Neural cell (in vitro differentiated cells): Measurements from ENCODE around the gene CREB3L2. TPM values are rescaled to one million over a fixed set of nuclear protein-coding genes. Genes with fewer than 3 reads are reported as not detected.

Experiments used
- H2AFZ ChIP-seq: fragments of 200-600, 300-800 bp; sonication (generic), shearing (Covaris generic); 2 replicates; pipeline ENCODE4 v1.6.0; 2014; ENCODE audit warnings: low read depth, mild to moderate bottlenecking, antibody characterized with exemption, low read length, moderate library complexity
- H3F3A ChIP-seq: fragments of 200-600 bp; shearing (Covaris generic); 2 replicates; pipeline ENCODE4 v1.6.1; 2016; ENCODE audit warnings: mild to moderate bottlenecking, moderate library complexity, mixed read lengths, antibody characterized with exemption, low read length; ENCODE audit not compliant: insufficient read depth, poor library complexity, severe bottlenecking
- H3K27ac ChIP-seq: fragments of 200-600, 300-800 bp; sonication (generic), shearing (Covaris generic); 2 replicates; pipeline ENCODE4 v1.5.1; 2014; ENCODE audit warnings: mild to moderate bottlenecking, low read length, moderate library complexity
- H3K27me3 ChIP-seq: fragments of 300-800, 200-600 bp; sonication (generic), shearing (Covaris generic); 2 replicates; pipeline ENCODE4 v1.6.0; 2014; ENCODE audit warnings: mild to moderate bottlenecking, low read depth, low read length, moderate library complexity; ENCODE audit not compliant: insufficient read depth
- H3K36me3 ChIP-seq: fragments of 300-800, 200-600 bp; sonication (generic), shearing (Covaris generic); 2 replicates; pipeline ENCODE4 v1.5.1; 2014; ENCODE audit warnings: mild to moderate bottlenecking, antibody characterized with exemption, low read length, moderate library complexity; ENCODE audit not compliant: insufficient read depth
- H3K4me2 ChIP-seq: fragments of 300-800, 200-600 bp; sonication (generic), shearing (Covaris generic); 2 replicates; pipeline ENCODE4 v1.6.0; 2014; ENCODE audit warnings: mild to moderate bottlenecking, low read length
- H3K4me3 ChIP-seq: fragments of 300-800, 200-600 bp; sonication (generic), shearing (Covaris generic); 2 replicates; pipeline ENCODE4 v1.5.1; 2014; ENCODE audit warnings: mild to moderate bottlenecking, low read length, moderate library complexity
- H3K79me2 ChIP-seq: fragments of 200-600 bp; shearing (Covaris generic); replicated peaks from 2 replicates; pipeline ENCODE4 v1.6.0; 2014; ENCODE audit warnings: mild to moderate bottlenecking, low read length, moderate library complexity; ENCODE audit not compliant: insufficient read depth
- H3K9ac ChIP-seq: fragments of 300-800, 200-600 bp; sonication (generic), shearing (Covaris generic); 2 replicates; pipeline ENCODE4 v1.6.1; 2016; ENCODE audit warnings: mild to moderate bottlenecking, low read length, mixed read lengths
- H3K9me2 ChIP-seq: fragments of 200-600 bp; shearing (Covaris generic); 2 replicates; pipeline ENCODE4 v1.6.1; 2016; ENCODE audit warnings: mild to moderate bottlenecking, low read length, mixed read lengths; ENCODE audit not compliant: insufficient read depth
- H3K9me3 ChIP-seq: fragments of 200-600, 300-800 bp; sonication (generic), shearing (Covaris generic); 2 replicates; pipeline ENCODE4 v1.6.1; 2016; ENCODE audit warnings: mild to moderate bottlenecking, mixed run types, low read length, moderate library complexity, mixed read lengths
- H4K20me1 ChIP-seq: fragments of 200-600 bp; shearing (Covaris generic); 2 replicates; pipeline ENCODE4 v1.6.1; 2016; ENCODE audit warnings: mild to moderate bottlenecking, mixed run types; ENCODE audit not compliant: insufficient read depth
- CTCF ChIP-seq: fragments of 450-650 bp; IDR thresholded peaks from 2 replicates; pipeline ENCODE4 v1.5.1; 2014; ENCODE audit warnings: antibody characterized with exemption, mild to moderate bottlenecking, moderate library complexity; ENCODE audit not compliant: poor library complexity, severe bottlenecking
- EP300 ChIP-seq: fragments of 450-650 bp; conservative IDR thresholded peaks from 2 replicates; pipeline ENCODE4 v1.6.1; 2014; ENCODE audit warnings: antibody characterized with exemption, mild to moderate bottlenecking, moderate library complexity; ENCODE audit not compliant: poor library complexity, severe bottlenecking
- EZH2 ChIP-seq: fragments of 200-600, 300-800 bp; shearing (Covaris generic), sonication (generic); IDR thresholded peaks from 2 replicates; pipeline ENCODE4 v1.6.1; 2014; ENCODE audit warnings: antibody characterized with exemption, low read length, borderline replicate concordance, mild to moderate bottlenecking; ENCODE audit not compliant: insufficient read depth, poor library complexity, severe bottlenecking
- MXI1 ChIP-seq: fragments of 450-650 bp; conservative IDR thresholded peaks from 2 replicates; pipeline ENCODE4 v1.6.1; 2014; ENCODE audit warnings: antibody characterized with exemption, mild to moderate bottlenecking; ENCODE audit not compliant: poor library complexity, severe bottlenecking
- POLR2AphosphoS5 ChIP-seq: IDR thresholded peaks from 2 replicates; pipeline ENCODE4 v1.6.1; 2012
- RAD21 ChIP-seq: fragments of 450-650 bp; conservative IDR thresholded peaks from 2 replicates; pipeline ENCODE4 v1.6.1; 2014; ENCODE audit warnings: antibody characterized with exemption, mild to moderate bottlenecking, moderate library complexity
- REST ChIP-seq: IDR thresholded peaks from 2 replicates; pipeline ENCODE4 v1.6.1; 2012; ENCODE audit warnings: borderline replicate concordance
- SMC3 ChIP-seq: fragments of 450-650 bp; conservative IDR thresholded peaks from 2 replicates; pipeline ENCODE4 v1.6.1; 2014; ENCODE audit warnings: antibody characterized with exemption, mild to moderate bottlenecking, moderate library complexity; ENCODE audit not compliant: poor library complexity
- TAF1 ChIP-seq: IDR thresholded peaks from 2 replicates; pipeline ENCODE4 v1.6.1; 2012; ENCODE audit warnings: low read depth
- polyA plus RNA-seq: library from polyadenylated mRNA; depleted of rRNA; stranded (reverse); fragments of >200 nt; gene quantifications from 2 replicates; pipeline ENCODE4 v1.2.3, GENCODE V29; 2014

The CREB3L2 gene
- polyA plus RNA-seq, 1 donor from 2014 or later = 1.5 TPM

- Histone ChIP-seq H3F3A (no peaks in the 10 kb centered on the region), H3K9me3 (no peaks in the 10 kb centered on the region), H3K9me2 (no peaks in the 10 kb centered on the region), H3K79me2 (no peaks in the 10 kb centered on the region), H3K4me3 (no peak overlapping the region), H4K20me1 (no peaks in the 10 kb centered on the region), H3K27ac (no peak overlapping the region), H2AFZ (no peak overlapping the region), H3K4me2 (no peak overlapping the region), H3K27me3 (no peaks in the 10 kb centered on the region), H3K9ac (no peak overlapping the region), H3K36me3 (no peaks in the 10 kb centered on the region)
- TF ChIP-seq EZH2 = no peak
- no peak for TF ChIP-seq MXI1
- no peak for TF ChIP-seq POLR2AphosphoS5
- TF ChIP-seq TAF1 = no peak
- TF ChIP-seq EP300 = no peak
- TF ChIP-seq REST = no peak
- TF ChIP-seq RAD21 = no peak
- no peak for TF ChIP-seq SMC3
- TF ChIP-seq CTCF = no peak
Observed at GRCh38 chr7:137953043-137953664, 48.7 kb downstream of the CREB3L2 start.

GRCh38 chr7:137952426-137952805, 49.5 kb downstream of the CREB3L2 start:
- no peak overlapping the region for H3K27ac ChIP-seq
- no peak overlapping the region for H3K4me2 ChIP-seq
- no peaks in the 10 kb centered on the region for H4K20me1 ChIP-seq
- H3K4me3 ChIP-seq = no peak overlapping the region
- H3K9me3 ChIP-seq = no peaks in the 10 kb centered on the region
- no peak overlapping the region for H2AFZ ChIP-seq
- H3K9me2 ChIP-seq = no peaks in the 10 kb centered on the region
- H3F3A ChIP-seq = no peaks in the 10 kb centered on the region
- H3K79me2 ChIP-seq = no peaks in the 10 kb centered on the region
- H3K27me3 ChIP-seq = no peaks in the 10 kb centered on the region
- TF ChIP-seq RAD21 (no peak), EP300 (no peak), CTCF (no peak), MXI1 (no peak), TAF1 (no peak), REST (no peak), POLR2AphosphoS5 (no peak), EZH2 (no peak), SMC3 (no peak)
- no peaks in the 10 kb centered on the region for H3K36me3 ChIP-seq
- no peak overlapping the region for H3K9ac ChIP-seq
